Measurements from ENCODE around the gene PPP2R2C.

Gene PPP2R2C

DNA sequence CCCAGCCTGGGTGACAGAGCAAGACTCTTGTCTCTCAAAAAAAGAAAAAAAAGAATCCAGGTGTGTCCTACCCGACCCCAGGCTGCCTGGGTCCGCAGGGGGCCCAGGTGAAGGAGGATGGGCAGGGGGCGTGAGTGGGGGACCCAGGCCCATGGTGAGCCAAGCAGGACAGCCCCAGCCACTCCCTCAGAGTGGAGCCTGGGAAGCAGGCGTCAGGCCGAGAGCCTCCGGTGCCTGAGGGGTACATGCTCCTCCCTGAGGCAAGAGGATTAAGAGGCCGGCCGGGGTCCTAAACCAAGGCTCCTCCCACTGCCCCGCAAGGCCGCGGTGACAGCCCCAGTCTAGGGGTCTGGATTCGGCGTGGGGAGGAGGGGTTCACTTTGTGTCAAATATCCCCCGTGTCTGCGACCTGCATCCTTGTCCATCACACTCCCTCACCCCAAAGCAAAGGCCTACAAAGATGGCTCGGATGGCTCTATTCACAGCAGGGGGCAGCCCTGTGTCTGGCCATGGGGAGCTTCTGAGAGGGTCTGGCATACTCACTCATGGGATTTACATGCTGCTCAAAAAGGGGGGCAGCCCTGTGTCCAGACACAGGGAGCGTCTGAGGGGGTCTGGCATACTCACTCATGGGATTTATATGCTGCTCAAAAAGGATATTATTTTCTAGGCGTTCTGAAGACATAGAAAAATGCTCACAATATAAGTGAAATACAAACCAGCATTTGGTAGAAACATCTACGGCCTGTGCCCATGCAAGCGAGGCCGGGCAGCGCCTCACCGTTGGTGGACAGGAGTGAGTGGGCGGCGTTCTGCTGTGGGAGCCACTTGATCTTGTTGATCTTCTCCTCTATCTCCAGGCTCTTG lies 94.6 kb downstream of the PPP2R2C start:
- TF ChIP-seq, protein P1, sequence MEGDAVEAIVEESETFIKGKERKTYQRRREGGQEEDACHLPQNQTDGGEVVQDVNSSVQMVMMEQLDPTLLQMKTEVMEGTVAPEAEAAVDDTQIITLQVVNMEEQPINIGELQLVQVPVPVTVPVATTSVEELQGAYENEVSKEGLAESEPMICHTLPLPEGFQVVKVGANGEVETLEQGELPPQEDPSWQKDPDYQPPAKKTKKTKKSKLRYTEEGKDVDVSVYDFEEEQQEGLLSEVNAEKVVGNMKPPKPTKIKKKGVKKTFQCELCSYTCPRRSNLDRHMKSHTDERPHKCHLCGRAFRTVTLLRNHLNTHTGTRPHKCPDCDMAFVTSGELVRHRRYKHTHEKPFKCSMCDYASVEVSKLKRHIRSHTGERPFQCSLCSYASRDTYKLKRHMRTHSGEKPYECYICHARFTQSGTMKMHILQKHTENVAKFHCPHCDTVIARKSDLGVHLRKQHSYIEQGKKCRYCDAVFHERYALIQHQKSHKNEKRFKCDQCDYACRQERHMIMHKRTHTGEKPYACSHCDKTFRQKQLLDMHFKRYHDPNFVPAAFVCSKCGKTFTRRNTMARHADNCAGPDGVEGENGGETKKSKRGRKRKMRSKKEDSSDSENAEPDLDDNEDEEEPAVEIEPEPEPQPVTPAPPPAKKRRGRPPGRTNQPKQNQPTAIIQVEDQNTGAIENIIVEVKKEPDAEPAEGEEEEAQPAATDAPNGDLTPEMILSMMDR (conservative IDR thresholded peaks at IDR 0.05; ENCODE audit: low read depth, low read length), result no peak
- no peak overlapping the region for H3K4me3 ChIP-seq (ENCODE audit: low read depth, low read length)
- DNase-seq (ENCODE audit: low read depth), result no peak

DNA sequence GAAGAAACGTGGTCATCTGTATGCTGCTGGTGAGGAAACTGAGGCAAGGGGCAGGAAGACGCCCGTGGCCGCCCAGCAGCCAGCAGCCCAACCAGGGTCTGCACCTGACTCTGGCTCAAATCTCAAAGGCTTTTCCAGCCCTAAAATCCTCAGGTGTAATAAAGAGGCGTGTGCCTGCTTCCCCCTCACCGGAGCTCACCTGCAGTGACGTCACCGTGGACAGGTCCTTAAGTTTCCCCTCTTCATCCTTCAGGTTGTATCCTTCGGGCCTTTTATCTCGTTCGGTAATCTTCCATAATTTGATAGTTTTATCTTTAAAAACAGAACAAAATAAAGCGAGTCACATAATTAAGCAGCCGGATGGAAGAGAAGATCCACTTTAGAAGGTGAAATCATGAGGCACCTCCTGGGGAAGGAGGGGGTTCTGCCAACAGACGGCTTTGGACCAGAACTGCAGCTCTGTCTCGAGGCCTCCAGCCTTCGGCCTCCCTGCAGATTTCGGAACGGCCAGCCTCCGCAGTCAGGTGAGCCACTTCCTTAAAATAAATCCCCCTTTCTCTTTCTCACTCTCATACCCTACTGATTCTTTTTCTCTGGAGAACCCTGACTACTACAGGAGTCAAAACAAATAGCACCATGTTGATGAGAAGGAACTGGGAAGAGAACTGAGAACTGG lies 96.7 kb downstream of the PPP2R2C start:
- no peak overlapping the region for H3K4me3 ChIP-seq (ENCODE audit: low read depth, low read length)
- TF ChIP-seq, protein P1 (conservative IDR thresholded peaks at IDR 0.05; ENCODE audit: low read depth, low read length), result no peak
- DNase-seq (ENCODE audit: low read depth), result no peak

DNA sequence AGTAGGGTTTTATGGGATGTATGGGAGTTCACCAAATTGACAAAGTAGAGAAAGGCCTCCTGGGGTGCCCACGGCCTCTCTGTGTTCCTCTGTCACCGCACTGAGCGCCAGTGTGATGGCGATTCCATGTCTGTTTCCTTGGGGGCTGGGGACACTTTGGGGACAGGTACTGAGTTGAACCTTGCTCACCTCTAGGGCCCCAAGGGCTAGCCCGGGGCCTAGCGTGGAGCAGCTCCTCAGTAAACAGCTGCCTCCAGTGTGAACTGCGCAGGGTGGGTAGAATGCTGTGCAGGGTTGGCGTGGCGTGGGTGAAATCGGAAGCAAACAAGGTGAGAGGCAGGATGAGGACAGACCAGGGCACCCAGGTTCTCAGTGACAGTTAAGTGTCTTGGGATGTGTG lies 97.8 kb downstream of the PPP2R2C start:
- no peak overlapping the region for H3K4me3 ChIP-seq (ENCODE audit: low read depth, low read length)
- TF ChIP-seq, protein P1 (conservative IDR thresholded peaks at IDR 0.05; ENCODE audit: low read depth, low read length), result no peak
- DNase-seq (ENCODE audit: low read depth), result no peak

DNA sequence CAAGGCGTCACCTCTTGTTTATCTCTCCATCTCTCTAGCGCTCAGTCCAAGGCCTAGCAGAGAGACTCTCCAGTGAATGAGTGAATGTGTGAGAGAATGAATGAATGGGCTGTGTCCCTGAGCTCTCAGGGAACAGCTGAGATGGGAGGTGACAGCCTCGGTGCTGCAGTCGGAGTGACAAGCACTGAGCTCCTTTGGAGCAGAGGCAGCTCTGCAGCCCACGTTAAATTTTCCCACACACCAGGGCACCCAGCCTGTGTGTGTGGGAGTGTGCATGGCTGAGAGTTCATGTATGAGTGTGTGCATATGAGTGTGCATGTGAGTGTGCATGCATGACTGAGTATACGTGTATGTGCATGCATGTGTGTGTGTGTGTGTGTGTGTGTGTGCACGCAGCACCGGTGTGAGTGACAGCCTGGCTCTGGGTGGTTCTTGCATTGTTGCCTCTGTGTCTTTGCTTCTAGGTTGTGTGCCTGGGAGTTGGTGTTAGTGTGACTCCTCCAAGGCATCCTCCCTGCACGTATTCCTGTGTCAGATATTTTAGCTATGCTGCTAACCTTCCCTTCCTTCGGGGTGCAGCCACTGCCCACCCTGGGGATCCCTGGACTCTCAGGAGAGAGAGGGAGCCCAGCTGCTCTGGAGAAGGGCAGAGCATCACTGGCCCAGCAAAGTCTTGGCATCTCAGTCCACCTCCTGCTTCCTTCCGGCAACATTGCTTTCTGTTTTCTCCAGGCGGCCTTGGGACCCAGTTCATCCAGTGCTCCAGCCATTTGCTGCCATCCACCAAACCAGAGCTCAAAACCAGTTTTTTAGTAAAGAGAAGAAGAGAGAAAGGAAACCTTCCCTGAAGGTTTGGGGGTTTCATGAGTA lies 98.6 kb downstream of the PPP2R2C start:
- DNase-seq (ENCODE audit: low read depth), result no peak
- TF ChIP-seq, protein P1 (conservative IDR thresholded peaks at IDR 0.05; ENCODE audit: low read depth, low read length), result no peak
- H3K4me3 ChIP-seq (ENCODE audit: low read depth, low read length), result no peak overlapping the region

DNA sequence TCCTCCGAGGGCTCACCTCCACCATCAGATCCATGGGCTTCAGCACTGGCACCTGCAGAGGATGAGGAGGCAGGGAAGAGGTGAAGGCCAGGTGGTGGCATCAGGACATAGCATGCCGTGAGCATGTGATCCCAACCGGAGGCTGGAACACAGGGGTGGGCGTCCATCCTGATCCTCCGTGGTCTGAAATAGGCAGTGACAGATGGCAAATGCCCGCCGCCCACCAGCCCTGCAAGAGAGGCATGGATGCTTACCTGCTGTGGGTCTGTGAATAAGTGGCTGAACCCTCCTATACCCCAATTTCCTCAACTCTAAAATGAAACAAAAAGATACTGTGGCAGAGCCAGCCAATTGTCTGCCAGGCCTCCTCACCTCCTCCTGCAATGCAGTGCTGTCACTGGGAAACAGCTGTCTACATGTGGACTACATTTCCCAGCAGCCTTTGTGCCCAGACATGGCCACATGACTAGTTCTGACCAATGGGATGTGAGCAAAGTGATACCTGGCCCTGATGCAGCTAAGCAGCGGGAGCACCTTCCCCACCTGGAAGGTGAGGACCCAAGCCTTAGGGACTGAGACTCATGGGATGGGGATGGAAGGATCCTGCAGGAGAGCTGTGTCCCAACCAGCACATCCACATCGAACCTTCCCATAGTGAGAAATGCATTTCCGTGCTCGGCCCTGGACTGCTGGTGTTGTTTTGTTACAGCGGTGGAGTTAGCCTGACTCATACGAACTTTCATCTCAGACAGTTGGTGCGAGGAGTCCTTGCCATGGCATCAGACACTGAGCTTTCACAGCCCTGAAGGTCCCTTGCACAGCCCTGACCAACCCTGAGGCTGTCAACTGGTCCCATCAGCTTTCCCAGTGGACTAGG lies 99.5 kb downstream of the PPP2R2C start:
- TF ChIP-seq, protein P1 (conservative IDR thresholded peaks at IDR 0.05; ENCODE audit: low read depth, low read length), result no peak
- H3K4me3 ChIP-seq (ENCODE audit: low read depth, low read length), result no peak overlapping the region
- peak; percentile 60 for DNase-seq (ENCODE audit: low read depth)

DNA sequence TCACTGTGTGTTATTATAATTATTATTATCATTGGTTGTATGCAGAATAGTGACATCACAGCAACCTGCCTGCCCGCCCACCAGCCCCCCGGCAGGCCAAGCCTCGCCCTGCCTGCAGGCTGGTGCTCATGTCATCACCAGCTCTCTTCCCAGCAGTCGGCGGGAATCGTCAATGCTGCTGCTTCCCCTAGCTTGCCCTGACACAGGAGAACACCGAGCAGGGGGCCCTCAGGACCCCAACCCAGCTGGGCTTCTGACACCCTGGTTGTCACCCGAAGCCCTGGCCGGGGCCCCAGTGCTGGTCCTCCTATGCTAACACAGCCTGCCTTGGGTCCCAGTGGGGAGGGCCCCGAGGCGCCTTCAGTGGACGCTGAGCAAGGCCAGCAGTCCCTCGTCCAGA lies 100.6 kb downstream of the PPP2R2C start:
- TF ChIP-seq, protein P1 (conservative IDR thresholded peaks at IDR 0.05; ENCODE audit: low read depth, low read length), result no peak
- no peak for DNase-seq (ENCODE audit: low read depth)
- no peak overlapping the region for H3K4me3 ChIP-seq (ENCODE audit: low read depth, low read length)
